ENCODE results near the gene SRA1.

DNA sequence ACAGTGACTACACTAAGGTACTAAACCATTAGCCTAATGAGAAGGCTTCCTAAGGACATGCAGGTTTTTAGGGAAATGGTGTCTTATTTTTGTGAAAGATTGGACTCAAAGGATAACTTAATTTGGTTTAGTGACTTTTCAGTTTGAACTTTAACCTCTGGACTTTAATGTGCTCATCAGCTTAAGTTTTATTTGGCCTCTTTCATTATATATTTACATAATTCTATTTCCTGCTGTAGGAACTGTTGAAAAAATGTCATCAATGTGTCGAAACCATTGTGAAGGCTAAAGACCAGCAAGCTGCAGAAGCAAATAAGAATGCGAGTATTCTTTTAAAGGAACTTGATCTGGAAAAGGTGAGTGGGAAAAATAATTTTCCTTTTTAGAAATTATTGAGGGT is 44.1 kb downstream of the SRA1 start:
- TF ChIP-seq POLR2A (IDR thresholded peaks at IDR 0.05): no peak
- TF ChIP-seq, protein P1, sequence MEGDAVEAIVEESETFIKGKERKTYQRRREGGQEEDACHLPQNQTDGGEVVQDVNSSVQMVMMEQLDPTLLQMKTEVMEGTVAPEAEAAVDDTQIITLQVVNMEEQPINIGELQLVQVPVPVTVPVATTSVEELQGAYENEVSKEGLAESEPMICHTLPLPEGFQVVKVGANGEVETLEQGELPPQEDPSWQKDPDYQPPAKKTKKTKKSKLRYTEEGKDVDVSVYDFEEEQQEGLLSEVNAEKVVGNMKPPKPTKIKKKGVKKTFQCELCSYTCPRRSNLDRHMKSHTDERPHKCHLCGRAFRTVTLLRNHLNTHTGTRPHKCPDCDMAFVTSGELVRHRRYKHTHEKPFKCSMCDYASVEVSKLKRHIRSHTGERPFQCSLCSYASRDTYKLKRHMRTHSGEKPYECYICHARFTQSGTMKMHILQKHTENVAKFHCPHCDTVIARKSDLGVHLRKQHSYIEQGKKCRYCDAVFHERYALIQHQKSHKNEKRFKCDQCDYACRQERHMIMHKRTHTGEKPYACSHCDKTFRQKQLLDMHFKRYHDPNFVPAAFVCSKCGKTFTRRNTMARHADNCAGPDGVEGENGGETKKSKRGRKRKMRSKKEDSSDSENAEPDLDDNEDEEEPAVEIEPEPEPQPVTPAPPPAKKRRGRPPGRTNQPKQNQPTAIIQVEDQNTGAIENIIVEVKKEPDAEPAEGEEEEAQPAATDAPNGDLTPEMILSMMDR (IDR thresholded peaks at IDR 0.05): no peak

Data from testis (tissue), 2 donors.